Gastrocnemius medialis (tissue), 4 donors: ENCODE measurements around the gene GNAQ. TPM values are rescaled to one million over a fixed set of nuclear protein-coding genes. Genes with fewer than 3 reads are reported as not detected.

Experiments
- ATAC-seq, 2 donors: fragments of 150-250 bp; one replicate each; pipeline ENCODE4 v1.9.1; 2016
- DNase-seq, 2 donors: peaks; one replicate each; pipeline ENCODE4 v3.0.0-alpha.2; 2019
- H3K27ac ChIP-seq, 4 donors: fragments of 200-600 bp; sonication (generic); 1 replicate in 1 of 4; 2 replicates in 3 of 4; pipeline ENCODE4 v1.5.1; 2016 to 2018; ENCODE audit warnings: mild to moderate bottlenecking in 2 of 4, moderate library complexity in 1 of 4
- H3K27me3 ChIP-seq, 3 donors: fragments of 200-600 bp; sonication (generic) in 2 of 3; 1 replicate in 1 of 3; 2 replicates in 2 of 3; pipeline versions ENCODE4 v1.5.1 to v1.6.0; 2016 to 2019; ENCODE audit warnings: mild to moderate bottlenecking in 1 of 3, moderate library complexity in 1 of 3
- H3K36me3 ChIP-seq, 2 donors: fragments of 200-600 bp; sonication (generic) in 1 of 2; one replicate each; pipeline ENCODE4 v1.5.1; 2017 to 2018
- H3K4me1 ChIP-seq, 2 donors: fragments of 200-600 bp; sonication (generic) in 1 of 2; one replicate each; pipeline ENCODE4 v1.5.1; 2016 to 2017; ENCODE audit warnings: mild to moderate bottlenecking in 2 of 2
- H3K4me3 ChIP-seq, 4 donors: fragments of 200-600 bp; sonication (generic) in 3 of 4; 1 replicate in 1 of 4; 2 replicates in 3 of 4; pipeline ENCODE4 v1.5.1; 2016 to 2019; ENCODE audit warnings: mild to moderate bottlenecking in 2 of 4
- H3K9me3 ChIP-seq, 3 donors: fragments of 200-600 bp; sonication (generic) in 2 of 3; 1 replicate in 1 of 3; 2 replicates in 2 of 3; pipeline ENCODE4 v1.5.1; 2016 to 2019
- CTCF ChIP-seq, 5 experiments: fragments of 450-650 bp in 3 of 5; fragments of 200-600 bp in 2 of 5; sonication (generic) in 2 of 5; IDR thresholded peaks in 4 of 5; conservative IDR thresholded peaks in 1 of 5; 1 replicate in 4 of 5; 2 replicates in 1 of 5; pipeline ENCODE4 v1.5.1; 2016 to 2019; ENCODE audit warnings: antibody characterized with exemption in 5 of 5, mild to moderate bottlenecking in 3 of 5, moderate library complexity in 3 of 5
- POLR2A ChIP-seq, 2 donors: fragments of 450-650 bp; IDR thresholded peaks; one replicate each; pipeline ENCODE4 v1.6.1; 2017; ENCODE audit warnings: antibody characterized with exemption in 2 of 2, mild to moderate bottlenecking in 2 of 2, moderate library complexity in 2 of 2
- in situ Hi-C, 4 donors: fragments of 200-750 bp; cut with MboI; loops; one replicate each; pipeline versions ENCODE4 v1.15.0 to v1.8.0; 2017; ENCODE audit warnings: low sequenced_read_pairs in 4 of 4
- intact Hi-C: fragments of 100-400 bp; cut with DNase I; formaldehyde crosslinking; loops from one replicate; pipeline ENCODE4 v1.15.1; 2023; ENCODE audit warnings: low total_unique reads
- total RNA-seq, 4 donors: library from RNA; depleted of rRNA; stranded (reverse); fragments of >200 nt; gene quantifications; one replicate each; pipeline versions ENCODE4 v1.1.0 to v1.2.3, GENCODE V29; 2016

GNAQ gene
- total RNA-seq, 4 donors from 2014 or later: 11.3 to 25.9 (median 18.7) TPM

GRCh38 chr9:77677397-77677796 lies 354.2 kb downstream of the GNAQ start:
- Histone ChIP-seq H3K27me3 (no peaks in the 10 kb centered on the region), H3K4me1 (no peaks in the 10 kb centered on the region), H3K9me3 (no peaks in the 10 kb centered on the region), H3K4me3 (no peak overlapping the region), H3K27ac (no peak overlapping the region), H3K36me3 (no peaks in the 10 kb centered on the region)
- in situ Hi-C loops (no loop called here), intact Hi-C loops (no loop called here)
- TF ChIP-seq CTCF (IDR thresholded peaks at IDR 0.05 in 4 of 5, conservative IDR thresholded peaks at IDR 0.05 in 1 of 5): no peak
- no peak for TF ChIP-seq POLR2A (IDR thresholded peaks at IDR 0.05)
- ATAC-seq: no peak
- no peak for DNase-seq

- Histone ChIP-seq H3K27me3 (no peaks in the 10 kb centered on the region), H3K27ac (no peak overlapping the region), H3K36me3 (no peaks in the 10 kb centered on the region), H3K4me1 (no peaks in the 10 kb centered on the region), H3K9me3 (no peaks in the 10 kb centered on the region), H3K4me3 (no peak overlapping the region)
- intact Hi-C loops: no loop called here
- ATAC-seq: no peak
- in situ Hi-C loops: no loop called here
- DNase-seq: no peak
- TF ChIP-seq CTCF (IDR thresholded peaks at IDR 0.05 in 4 of 5, conservative IDR thresholded peaks at IDR 0.05 in 1 of 5) (no peak), POLR2A (IDR thresholded peaks at IDR 0.05) (no peak)
Measured at GRCh38 chr9:77673941-77674791, 357.4 kb downstream of the GNAQ start.

GRCh38 chr9:77672183-77672582 lies 359.4 kb downstream of the GNAQ start:
- no peak overlapping the region for H3K4me3 ChIP-seq
- no peak overlapping the region for H3K27ac ChIP-seq
- H3K9me3 ChIP-seq: no peaks in the 10 kb centered on the region
- no peaks in the 10 kb centered on the region for H3K4me1 ChIP-seq
- H3K36me3 ChIP-seq: no peaks in the 10 kb centered on the region
- intact Hi-C loops (no loop called here), in situ Hi-C loops (no loop called here)
- TF ChIP-seq POLR2A (IDR thresholded peaks at IDR 0.05) (no peak), CTCF (IDR thresholded peaks at IDR 0.05 in 4 of 5, conservative IDR thresholded peaks at IDR 0.05 in 1 of 5) (no peak)
- no peaks in the 10 kb centered on the region for H3K27me3 ChIP-seq
- ATAC-seq: no peak
- no peak for DNase-seq

- no peaks in the 10 kb centered on the region for H3K27me3 ChIP-seq
- no peak overlapping the region for H3K27ac ChIP-seq
- H3K36me3 ChIP-seq: no peaks in the 10 kb centered on the region
- no peaks in the 10 kb centered on the region for H3K4me1 ChIP-seq
- TF ChIP-seq POLR2A (IDR thresholded peaks at IDR 0.05): no peak
- no peak for TF ChIP-seq CTCF (IDR thresholded peaks at IDR 0.05 in 4 of 5, conservative IDR thresholded peaks at IDR 0.05 in 1 of 5)
- DNase-seq (no peak), ATAC-seq (no peak)
- in situ Hi-C loops (no loop called here), intact Hi-C loops (no loop called here)
- no peaks in the 10 kb centered on the region for H3K9me3 ChIP-seq
- no peak overlapping the region for H3K4me3 ChIP-seq
Measured at GRCh38 chr9:77667151-77667550, 364.5 kb downstream of the GNAQ start.

Other genes with a start within 250 kb of the GNAQ start
- 1 to 10 TPM; 2.1 to 2.8 (median 2.5) TPM for gene CEP78, start 204.3 kb upstream of the GNAQ start, total RNA-seq